Activated T-helper 1 cell treated with Interleukin-2 at 50 U/mL for 16 hours (primary cell): ENCODE data around the gene LNX2.

Experiments used
- DNase-seq: peaks from one replicate; pipeline ENCODE4 v3.0.0-alpha.2; 2020; ENCODE audit warnings: low read depth

LNX2 gene

DNA sequence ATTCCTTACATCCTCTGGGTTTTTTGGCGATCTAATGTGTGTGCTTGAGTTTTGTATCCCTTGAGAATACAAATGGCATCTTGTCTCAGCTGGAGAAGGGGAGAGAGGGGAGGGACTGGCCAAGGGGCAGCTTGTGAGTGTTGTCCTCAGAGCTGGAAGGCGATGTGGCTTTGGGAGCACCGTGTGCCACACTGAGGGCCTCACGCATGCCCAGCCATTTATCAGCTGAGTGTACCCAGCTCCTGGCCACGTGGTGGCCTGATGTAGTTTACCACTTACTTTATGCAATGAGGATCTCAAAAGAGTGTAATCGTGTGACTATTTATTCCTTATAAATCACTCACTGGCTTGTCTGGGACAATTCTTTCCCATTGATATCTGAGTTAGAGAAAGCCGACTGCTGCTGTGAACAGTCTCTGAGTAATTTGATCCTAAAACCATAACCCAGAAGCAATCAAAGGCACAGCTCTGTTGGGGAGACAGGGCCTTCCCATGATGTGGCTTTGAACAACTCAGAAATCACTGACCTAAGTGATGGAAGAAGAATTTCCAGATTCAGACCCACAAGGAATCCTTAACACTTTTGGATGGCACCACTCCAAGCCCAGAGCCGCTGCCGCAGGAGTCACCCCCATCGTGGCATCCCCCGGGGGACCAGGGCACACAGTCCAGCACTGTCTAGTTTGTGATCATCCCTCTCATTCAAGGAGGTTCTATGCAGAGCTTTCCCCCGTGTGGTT lies 116.0 kb downstream of the LNX2 start:
- DNase-seq, result no peak

DNA sequence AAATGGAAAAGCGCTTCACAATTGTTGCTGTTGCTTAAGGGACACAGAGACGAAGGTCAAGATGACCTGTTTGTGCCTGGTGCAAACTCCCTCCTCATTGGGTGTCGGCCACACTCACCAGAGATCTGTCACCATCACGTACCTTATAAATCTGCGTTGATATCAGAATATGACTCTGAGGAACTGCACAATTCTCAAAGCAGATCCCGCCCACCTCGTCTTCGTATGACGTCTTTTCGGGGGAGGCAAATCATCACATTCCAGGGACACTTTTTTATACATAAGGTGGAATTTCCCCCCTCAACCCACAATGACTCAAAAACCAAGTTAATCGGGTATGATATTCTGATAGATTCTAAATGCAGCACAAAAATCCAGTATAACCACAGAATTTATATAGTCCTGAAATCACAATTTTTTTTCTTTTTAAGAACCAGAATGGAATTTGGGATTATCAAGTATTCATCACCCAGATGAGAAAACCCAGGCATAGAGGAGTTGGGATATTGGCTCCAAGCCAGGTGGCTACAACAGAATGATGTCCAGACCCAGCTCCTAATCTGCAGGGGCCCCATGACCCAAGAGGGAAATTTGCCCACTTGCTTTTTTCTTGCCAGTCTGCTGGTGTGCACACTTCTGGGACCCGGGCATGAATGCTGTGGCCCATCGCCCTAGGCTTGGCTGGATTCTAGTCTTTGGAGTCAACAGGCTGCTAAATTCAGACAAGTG lies 119.4 kb downstream of the LNX2 start:
- DNase-seq, result no peak

DNA sequence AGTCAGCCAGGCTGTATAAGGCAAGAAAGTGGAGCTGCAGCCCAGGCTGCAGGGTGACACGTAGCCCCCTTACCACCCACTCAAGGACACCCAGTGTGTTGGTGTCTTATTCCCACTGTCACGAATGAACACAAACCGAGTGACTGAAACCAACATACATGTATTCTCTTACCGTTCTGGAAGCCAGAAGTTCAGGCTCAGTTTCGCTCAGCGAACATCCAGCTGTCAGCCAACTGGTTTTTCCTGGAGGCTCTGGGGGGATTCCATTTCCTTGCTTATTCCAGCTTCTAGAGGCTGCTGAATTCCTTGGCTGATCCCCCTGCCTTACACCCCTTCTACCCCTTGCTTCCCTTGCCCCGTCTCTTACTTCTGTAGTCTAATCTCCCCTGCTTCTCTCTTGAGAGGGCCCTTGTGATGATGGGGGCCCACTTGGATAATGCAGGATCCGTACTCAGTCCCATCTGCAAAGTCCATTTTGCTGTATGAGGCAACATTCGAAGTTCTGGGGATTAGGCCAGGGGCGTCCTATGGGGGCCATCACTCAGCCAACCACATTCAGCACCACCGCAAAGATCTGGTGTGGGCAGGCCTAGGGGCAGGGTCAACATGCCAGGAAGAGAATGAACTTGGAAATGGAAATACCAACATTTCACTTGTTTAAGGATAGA lies 122.6 kb downstream of the LNX2 start:
- DNase-seq, result no peak

GRCh38 chr13:27496536-27497273 lies 123.6 kb downstream of the LNX2 start:
- DNase-seq, result no peak

- DNase-seq, result no peak
Measured at GRCh38 chr13:27496006-27496405, 124.3 kb downstream of the LNX2 start.
